ES-I3 (cell line): ENCODE results near the gene ATXN3L.
"Not testable (repeated sequence)": the region's sequence is repeated elsewhere in the genome, so short reads cannot be mapped to it uniquely, and the experiment has no call there.

Experiments
- H3K36me3 ChIP-seq: 2 replicates; pipeline ENCODE4 v1.6.1; 2013; ENCODE audit warnings: mild to moderate bottlenecking, low read length, control low read depth, moderate library complexity; ENCODE audit not compliant: insufficient read depth
- H3K4me1 ChIP-seq: 2 replicates; pipeline ENCODE4 v1.6.1; 2013; ENCODE audit warnings: mild to moderate bottlenecking, control low read depth, low read length; ENCODE audit not compliant: insufficient read depth
- H3K9ac ChIP-seq: 2 replicates; pipeline ENCODE4 v1.6.1; 2013; ENCODE audit warnings: low read depth, mild to moderate bottlenecking, low read length, moderate library complexity
- H3K9me3 ChIP-seq: 2 replicates; pipeline ENCODE4 v1.6.1; 2013; ENCODE audit warnings: mild to moderate bottlenecking, low read length, moderate library complexity; ENCODE audit not compliant: control insufficient read depth, insufficient read depth

The ATXN3L gene

GRCh38 chrX:13338996-13339515 lies 19.2 kb upstream of the ATXN3L start:
- H3K4me1 ChIP-seq, result peaks cover 8% of the 10 kb centered on the region
- no peaks in the 10 kb centered on the region; the same call in 1 of the 2 replicates for H3K9me3 ChIP-seq
- H3K9ac ChIP-seq, result no peak overlapping the region
- H3K36me3 ChIP-seq, result no peaks in the 10 kb centered on the region

DNA sequence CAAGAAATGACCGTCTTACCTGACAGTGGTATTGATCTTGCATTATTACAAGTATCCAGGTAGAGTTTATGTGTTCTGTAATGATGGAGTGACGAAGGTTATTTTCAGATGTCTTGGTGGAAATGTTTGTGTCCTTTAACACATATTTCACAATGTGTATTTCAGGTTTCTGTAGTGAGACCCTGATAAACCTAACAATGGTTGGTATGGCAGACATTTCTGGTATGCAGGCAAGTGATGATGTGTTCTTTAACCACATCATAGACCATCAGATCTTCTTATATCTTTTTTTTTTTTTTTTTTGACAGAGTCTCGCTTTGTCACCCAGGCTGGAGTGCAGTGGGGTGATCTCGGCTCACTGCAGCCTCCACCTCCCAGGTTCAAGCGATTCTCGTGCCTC lies 14.6 kb upstream of the ATXN3L start:
- no peaks in the 10 kb centered on the region; the same call in 1 of the 2 replicates for H3K9me3 ChIP-seq

GRCh38 chrX:13330446-13330845 lies 10.6 kb upstream of the ATXN3L start:
- Histone ChIP-seq H3K4me1 (no peaks in the 10 kb centered on the region; the same call in 1 of the 2 replicates), H3K9me3 (no peaks in the 10 kb centered on the region; the same call in 1 of the 2 replicates), H3K36me3 (no peaks in the 10 kb centered on the region)

More for the DNA sequence above, 14.6 kb upstream of the ATXN3L start:
- H3K36me3 ChIP-seq, result no peaks in the 10 kb centered on the region
- no peaks in the 10 kb centered on the region; the same call in 1 of the 2 replicates for H3K4me1 ChIP-seq
- no peak overlapping the region for H3K9ac ChIP-seq

DNA sequence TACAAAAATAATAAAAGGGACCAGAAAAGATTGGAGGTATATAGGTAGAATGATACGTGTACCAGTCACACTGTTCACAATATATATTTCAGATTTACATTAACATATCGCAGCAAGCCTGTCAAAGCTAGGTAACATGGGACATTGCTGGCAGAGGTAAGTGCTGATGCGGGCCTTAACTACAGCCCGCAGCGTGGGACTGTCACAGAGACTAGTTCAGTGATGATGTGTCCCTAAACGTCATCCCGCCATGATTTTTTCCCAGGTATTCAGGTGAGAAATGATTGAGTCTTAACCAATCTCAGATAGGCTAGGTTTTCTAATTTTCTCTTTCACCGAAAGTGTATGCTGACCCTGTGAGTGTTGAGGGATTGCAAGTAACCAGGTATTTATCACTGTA lies 7.8 kb upstream of the ATXN3L start:
- H3K36me3 ChIP-seq, result no peaks in the 10 kb centered on the region
- no peaks in the 10 kb centered on the region for H3K9me3 ChIP-seq
- H3K4me1 ChIP-seq, result no peaks in the 10 kb centered on the region
- H3K9ac ChIP-seq, result no peak overlapping the region

More at GRCh38 chrX:13330446-13330845, 10.6 kb upstream of the ATXN3L start:
- no peak overlapping the region for H3K9ac ChIP-seq

DNA sequence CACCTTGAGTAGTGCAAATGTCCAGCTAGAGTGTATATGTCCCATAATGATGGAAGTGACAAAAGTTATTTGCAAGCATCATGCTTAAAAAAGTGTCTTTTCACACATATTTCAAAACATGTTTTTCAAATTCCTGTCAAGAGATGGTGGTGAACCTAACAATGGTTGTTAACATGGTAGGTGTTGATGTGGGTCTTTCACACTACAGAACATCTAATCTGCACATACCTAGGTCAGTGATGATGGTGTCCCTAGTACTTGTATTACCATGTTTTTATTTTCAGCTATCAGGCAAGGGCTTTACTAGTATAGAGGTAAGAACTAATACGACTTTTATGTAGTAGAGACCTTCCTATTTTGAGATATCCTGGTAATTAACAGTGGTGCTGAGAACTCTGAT lies 3.4 kb upstream of the ATXN3L start:
- Histone ChIP-seq H3K36me3 (no peaks in the 10 kb centered on the region), H3K9me3 (no peaks in the 10 kb centered on the region), H3K9ac (no peak overlapping the region), H3K4me1 (no peaks in the 10 kb centered on the region)

- H3K9me3 ChIP-seq, result no peaks in the 10 kb centered on the region
- H3K9ac ChIP-seq, result no peak overlapping the region
- H3K36me3 ChIP-seq, result no peaks in the 10 kb centered on the region
- H3K4me1 ChIP-seq, result no peaks in the 10 kb centered on the region
Observed at GRCh38 chrX:13317366-13317765, 2.5 kb downstream of the ATXN3L start.

DNA sequence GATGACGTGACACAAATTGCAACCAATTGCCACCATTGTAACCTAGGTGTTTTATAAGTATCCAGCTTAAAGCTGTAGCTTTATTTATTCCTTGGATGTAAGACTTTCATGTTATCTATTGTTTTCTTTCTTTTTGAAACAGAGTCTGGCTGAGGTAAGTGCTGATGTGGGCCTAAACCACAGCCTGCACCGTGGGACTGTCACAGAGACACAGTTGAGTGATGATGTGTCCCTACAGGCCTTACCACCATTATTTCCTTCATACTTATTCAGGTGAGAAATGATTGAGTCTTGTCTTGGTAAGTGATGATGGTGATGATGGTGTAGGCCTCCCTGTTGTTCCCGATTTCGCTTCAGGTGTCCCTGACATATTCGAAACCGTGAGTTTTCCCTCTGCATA lies 8.3 kb downstream of the ATXN3L start:
- Histone ChIP-seq H3K36me3 (no peaks in the 10 kb centered on the region), H3K9me3 (peaks cover 3% of the 10 kb centered on the region)

GRCh38 chrX:13309631-13310030 lies 10.2 kb downstream of the ATXN3L start:
- no peak overlapping the region for H3K9ac ChIP-seq
- peaks cover 3% of the 10 kb centered on the region for H3K9me3 ChIP-seq
- peaks cover 5% of the 10 kb centered on the region; the same call in 1 of the 2 replicates for H3K4me1 ChIP-seq
- H3K36me3 ChIP-seq, result no peaks in the 10 kb centered on the region

More for the DNA sequence above, 8.3 kb downstream of the ATXN3L start:
- H3K4me1 ChIP-seq, result no peaks in the 10 kb centered on the region
- no peak overlapping the region for H3K9ac ChIP-seq

DNA sequence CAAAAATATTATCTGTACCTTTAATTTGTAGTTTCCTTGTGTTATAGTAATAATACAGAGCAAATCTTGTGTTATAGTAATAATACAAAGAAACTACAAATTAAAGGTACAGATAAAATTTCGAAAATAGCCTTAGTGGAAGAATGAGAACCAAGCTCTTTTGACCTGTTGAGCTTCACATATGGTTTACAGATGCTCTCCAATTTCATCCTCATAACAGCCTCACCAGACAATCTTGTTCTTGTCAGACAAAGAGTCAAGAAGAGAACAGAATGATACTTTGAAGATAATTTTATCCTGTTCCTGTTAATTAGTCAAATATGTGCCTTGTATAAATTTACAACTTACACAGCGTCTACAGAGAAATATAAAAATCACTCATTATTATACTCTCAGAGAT lies 12.8 kb downstream of the ATXN3L start:
- Histone ChIP-seq H3K9me3 (peaks cover 8% of the 10 kb centered on the region), H3K4me1 (peaks cover 11% of the 10 kb centered on the region), H3K9ac (no peak overlapping the region), H3K36me3 (no peaks in the 10 kb centered on the region)

GRCh38 chrX:13305108-13305507 lies 14.7 kb downstream of the ATXN3L start:
- H3K4me1 ChIP-seq, result peaks cover 11% of the 10 kb centered on the region
- H3K9me3 ChIP-seq, result peaks cover 5% of the 10 kb centered on the region; the same call in 1 of the 2 replicates
- H3K9ac ChIP-seq, result no peak overlapping the region
- H3K36me3 ChIP-seq, result no peaks in the 10 kb centered on the region

GRCh38 chrX:13304052-13304451 lies 15.8 kb downstream of the ATXN3L start:
- Histone ChIP-seq H3K36me3 (no peaks in the 10 kb centered on the region), H3K9me3 (peaks cover 5% of the 10 kb centered on the region; the same call in 1 of the 2 replicates), H3K9ac (no peak overlapping the region; the same call in 1 of the 2 replicates), H3K4me1 (peaks cover 11% of the 10 kb centered on the region)

GRCh38 chrX:13303248-13303647 lies 16.6 kb downstream of the ATXN3L start:
- H3K36me3 ChIP-seq, H3K9ac ChIP-seq, H3K9me3 ChIP-seq: not testable (repeated sequence)
- peaks cover 11% of the 10 kb centered on the region for H3K4me1 ChIP-seq

DNA sequence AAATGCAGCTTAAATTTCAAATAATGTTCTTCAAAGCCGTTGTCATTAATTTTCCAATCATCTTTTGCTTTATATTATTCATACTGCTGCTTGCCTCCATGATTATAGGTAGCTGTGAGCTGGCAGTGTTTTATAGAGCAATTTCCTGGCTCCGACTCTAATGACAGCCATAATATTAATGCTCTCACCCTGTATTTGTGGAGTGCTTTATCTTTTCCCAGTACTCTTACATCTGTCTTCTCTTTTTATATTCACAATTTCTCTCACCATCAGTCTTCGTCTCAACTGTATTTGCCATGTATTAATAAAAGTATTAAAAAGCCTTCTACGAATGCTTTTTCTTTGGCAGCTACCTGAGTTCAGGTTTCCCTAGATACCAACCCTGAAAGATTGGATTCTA lies 21.0 kb downstream of the ATXN3L start:
- Histone ChIP-seq H3K9me3 (peaks cover 4% of the 10 kb centered on the region; the same call in 1 of the 2 replicates), H3K36me3 (no peaks in the 10 kb centered on the region), H3K9ac (no peak overlapping the region), H3K4me1 (peaks cover 4% of the 10 kb centered on the region)

DNA sequence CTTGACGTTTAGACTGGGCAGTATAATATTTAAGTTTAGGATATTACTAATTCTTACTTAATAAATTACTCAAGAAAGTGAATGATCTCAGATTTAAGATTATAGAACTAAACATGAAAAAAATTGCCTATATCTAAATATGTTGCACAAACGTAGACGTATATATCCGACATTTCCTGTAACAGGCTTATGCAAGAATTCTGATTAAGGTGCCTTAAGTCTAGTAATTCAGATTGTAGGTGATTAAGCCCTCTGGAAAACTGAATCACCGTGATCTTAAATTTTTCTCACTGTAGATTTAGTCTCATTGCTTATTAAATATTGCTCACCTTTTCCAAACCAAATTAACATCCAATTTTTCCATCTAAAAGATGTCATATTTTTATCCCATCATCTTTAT lies 24.0 kb downstream of the ATXN3L start:
- Histone ChIP-seq H3K36me3 (no peaks in the 10 kb centered on the region; the same call in 1 of the 2 replicates), H3K4me1 (0 out of 2 replicates have a peak, but pooled peaks cover 4% of the 10 kb centered on the region), H3K9ac (no peak overlapping the region), H3K9me3 (no peaks in the 10 kb centered on the region)

DNA sequence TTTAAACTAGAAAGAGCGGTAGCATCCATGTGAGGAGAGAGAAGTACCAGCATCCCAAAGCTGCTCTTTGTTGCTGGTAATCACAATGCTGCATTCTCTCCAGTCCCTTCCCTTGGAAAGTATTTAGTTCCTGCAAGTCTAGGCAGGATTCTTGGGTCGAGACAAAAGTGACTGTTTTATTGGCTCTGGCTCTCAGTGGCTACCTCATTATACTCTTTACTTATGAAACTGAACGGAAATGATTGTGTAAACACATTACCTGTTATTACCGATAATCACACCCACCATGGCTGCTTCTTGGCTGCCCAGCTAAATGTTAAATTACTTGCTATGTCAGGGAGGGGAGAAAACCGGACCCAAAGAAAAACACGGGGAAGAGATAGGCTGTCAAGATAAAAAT lies 26.2 kb downstream of the ATXN3L start:
- Histone ChIP-seq H3K9ac (no peak overlapping the region), H3K4me1 (0 out of 2 replicates have a peak, but pooled peaks cover 4% of the 10 kb centered on the region), H3K36me3 (no peaks in the 10 kb centered on the region; the same call in 1 of the 2 replicates), H3K9me3 (no peaks in the 10 kb centered on the region)
